Astrocyte of the spinal cord (primary cell): ENCODE results near the gene ANK3.

Experiments
- DNase-seq: peaks from one replicate; pipeline ENCODE4 v3.0.0; 2011; ENCODE audit warnings: low read depth, low spot score
- H3K4me3 ChIP-seq: 2 replicates; pipeline ENCODE4 v1.5.1; 2011; ENCODE audit warnings: low read depth, mild to moderate bottlenecking, low read length, moderate library complexity
- in situ Hi-C: cut with HindIII; loops from 2 replicates; pipeline ENCODE4 v1.10.0; 2017; ENCODE audit warnings: low sequenced_read_pairs
- TF ChIP-seq, protein P1 (sequence below): IDR thresholded peaks from 2 replicates; pipeline ENCODE4 v1.5.1; 2012; ENCODE audit warnings: low read depth, mild to moderate bottlenecking, low read length, inconsistent platforms

The ANK3 gene

GRCh38 chr10:60281331-60281730 lies 108.3 kb downstream of the ANK3 start:
- DNase-seq, result peak; percentile 79
- in situ Hi-C loops, result no loop called here
- no peak overlapping the region for H3K4me3 ChIP-seq
- TF ChIP-seq, protein P1, sequence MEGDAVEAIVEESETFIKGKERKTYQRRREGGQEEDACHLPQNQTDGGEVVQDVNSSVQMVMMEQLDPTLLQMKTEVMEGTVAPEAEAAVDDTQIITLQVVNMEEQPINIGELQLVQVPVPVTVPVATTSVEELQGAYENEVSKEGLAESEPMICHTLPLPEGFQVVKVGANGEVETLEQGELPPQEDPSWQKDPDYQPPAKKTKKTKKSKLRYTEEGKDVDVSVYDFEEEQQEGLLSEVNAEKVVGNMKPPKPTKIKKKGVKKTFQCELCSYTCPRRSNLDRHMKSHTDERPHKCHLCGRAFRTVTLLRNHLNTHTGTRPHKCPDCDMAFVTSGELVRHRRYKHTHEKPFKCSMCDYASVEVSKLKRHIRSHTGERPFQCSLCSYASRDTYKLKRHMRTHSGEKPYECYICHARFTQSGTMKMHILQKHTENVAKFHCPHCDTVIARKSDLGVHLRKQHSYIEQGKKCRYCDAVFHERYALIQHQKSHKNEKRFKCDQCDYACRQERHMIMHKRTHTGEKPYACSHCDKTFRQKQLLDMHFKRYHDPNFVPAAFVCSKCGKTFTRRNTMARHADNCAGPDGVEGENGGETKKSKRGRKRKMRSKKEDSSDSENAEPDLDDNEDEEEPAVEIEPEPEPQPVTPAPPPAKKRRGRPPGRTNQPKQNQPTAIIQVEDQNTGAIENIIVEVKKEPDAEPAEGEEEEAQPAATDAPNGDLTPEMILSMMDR, result no peak

DNA sequence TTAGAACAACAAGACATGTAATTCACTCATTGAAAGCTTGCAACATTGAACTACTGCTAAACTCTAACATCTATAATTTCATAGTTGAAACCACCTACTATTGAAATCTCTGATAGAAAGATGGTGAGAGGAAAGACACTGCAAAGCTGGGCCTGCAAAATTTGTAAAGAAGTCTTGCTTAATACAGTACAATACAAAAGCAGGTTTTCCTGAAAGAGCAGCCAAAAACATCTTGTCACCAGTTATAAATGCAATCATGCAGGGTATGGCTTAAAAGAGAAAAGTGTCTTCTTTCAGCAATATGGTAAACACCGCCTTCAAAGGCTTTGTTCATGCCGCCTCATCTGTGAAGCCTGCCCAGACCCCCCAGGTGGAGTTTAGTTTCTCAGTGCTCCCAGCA lies 109.2 kb downstream of the ANK3 start:
- DNase-seq, result no peak
- in situ Hi-C loops, result no loop called here
- TF ChIP-seq, protein P1, result no peak
- no peak overlapping the region for H3K4me3 ChIP-seq

DNA sequence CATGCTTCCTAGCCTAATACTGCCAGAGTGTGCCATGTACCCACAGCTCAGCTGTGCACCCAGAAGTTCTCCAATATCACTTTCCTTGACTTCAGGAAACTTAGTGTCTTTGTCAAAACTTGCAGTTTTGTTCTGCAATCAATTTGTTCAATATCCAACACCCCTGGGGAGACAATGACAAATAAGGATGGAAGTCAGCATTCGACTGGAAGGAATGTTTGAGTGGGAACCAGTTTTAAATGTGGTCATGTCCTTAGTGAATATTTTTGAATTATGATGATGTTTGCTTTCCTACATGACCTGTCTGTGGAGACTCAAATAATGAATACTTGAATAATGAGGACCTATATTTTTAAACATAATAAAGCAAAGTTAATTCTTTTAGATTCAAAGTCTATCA lies 112.0 kb downstream of the ANK3 start:
- in situ Hi-C loops, result no loop called here
- H3K4me3 ChIP-seq, result no peak overlapping the region
- no peak for DNase-seq
- TF ChIP-seq, protein P1, result no peak

- no peak overlapping the region for H3K4me3 ChIP-seq
- TF ChIP-seq, protein P1, result no peak
- DNase-seq, result no peak
- in situ Hi-C loops, result no loop called here
These were observed 113.4 kb downstream of the ANK3 start for GRCh38 chr10:60276232-60276631.

DNA sequence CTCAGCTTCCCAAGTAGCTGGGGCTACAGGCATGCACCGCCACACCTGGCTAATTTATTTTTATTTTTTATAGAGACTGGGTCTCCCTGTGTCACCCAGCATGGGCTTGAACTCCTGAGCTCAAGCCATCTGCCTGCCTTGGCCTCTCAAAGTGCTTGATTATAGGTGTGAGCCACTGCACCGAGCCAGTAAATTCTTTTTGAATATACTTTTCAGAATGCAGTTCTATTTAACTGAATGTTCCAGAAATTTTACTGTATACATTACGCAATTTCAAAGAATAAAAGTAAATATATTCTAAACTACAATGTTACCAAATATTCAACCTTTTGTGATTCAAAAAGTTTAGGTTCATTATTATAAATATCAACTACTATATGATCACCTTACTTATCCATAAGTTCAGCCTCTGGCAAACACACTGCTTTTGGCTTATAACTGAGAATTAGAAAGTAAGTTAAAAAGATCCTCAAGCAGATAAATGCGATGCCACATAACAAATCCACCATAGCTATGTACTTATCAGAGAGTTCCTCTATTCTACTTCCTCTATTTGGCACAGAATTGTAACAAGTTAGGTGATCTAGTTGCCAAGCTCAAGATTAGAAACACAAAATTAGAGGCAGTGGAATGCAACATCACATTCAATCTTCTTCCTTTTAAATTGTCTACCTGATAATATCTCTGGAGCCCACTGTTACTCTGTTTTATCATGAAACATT lies 118.2 kb downstream of the ANK3 start:
- in situ Hi-C loops, result no loop called here
- no peak for DNase-seq
- TF ChIP-seq, protein P1, result no peak
- no peak overlapping the region for H3K4me3 ChIP-seq

DNA sequence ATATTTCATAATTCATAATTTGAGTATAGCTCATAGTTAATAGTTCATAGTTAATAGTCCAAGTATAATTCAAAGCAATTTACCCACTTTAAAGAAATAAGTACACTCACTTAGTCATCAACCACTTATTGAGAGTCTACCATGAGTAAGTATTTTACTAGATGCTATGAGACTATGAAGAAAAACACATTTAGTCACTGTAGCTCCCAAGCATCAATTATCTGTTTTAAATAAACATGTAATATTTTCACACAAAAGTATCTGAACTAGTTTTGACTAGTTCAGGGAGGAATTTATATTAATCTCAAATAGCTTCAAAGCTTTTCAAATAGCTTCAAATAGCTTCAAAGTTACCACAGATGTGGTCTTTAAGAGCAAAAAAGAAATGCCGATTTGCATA lies 119.2 kb downstream of the ANK3 start:
- TF ChIP-seq, protein P1, result no peak
- in situ Hi-C loops, result no loop called here
- DNase-seq, result peak; percentile 64
- no peak overlapping the region for H3K4me3 ChIP-seq
